AG04450 (cell line): ENCODE data around the gene LECT2. TPM values are rescaled to one million over a fixed set of nuclear protein-coding genes. Genes with fewer than 3 reads are reported as not detected.

ENCODE experiments used
- CTCF ChIA-PET: fragments of 300-600, 350-600 bp; formaldehyde crosslinking; extraction: SDS; loops from one replicate; lab custom pipeline; 2022; ENCODE audit warnings: antibody characterized with exemption, inconsistent platforms; lab: Charles Lee
- POLR2A ChIA-PET: fragments of 350-600 bp; formaldehyde crosslinking; extraction: SDS; loops from one replicate; lab custom pipeline; 2021; ENCODE audit warnings: antibody characterized with exemption, inconsistent platforms; lab: Yijun Ruan, JAX
- DNase-seq: peaks from one replicate; pipeline ENCODE4 v3.0.0-alpha.2; 2011; ENCODE audit warnings: low read depth, low spot score
- H3K27ac ChIP-seq: one replicate; pipeline ENCODE4 v1.5.1; 2012; ENCODE audit warnings: low read depth, low read length, control low read depth
- H3K27me3 ChIP-seq: one replicate; pipeline ENCODE4 v1.6.0; 2012; ENCODE audit warnings: low read length; ENCODE audit not compliant: control insufficient read depth, insufficient read depth
- H3K4me3 ChIP-seq: 2 replicates; pipeline ENCODE4 v1.5.1; 2011; ENCODE audit warnings: mild to moderate bottlenecking, low read depth, low read length, control low read depth
- H3K9me3 ChIP-seq: 2 replicates; pipeline ENCODE4 v1.5.1; 2012; ENCODE audit warnings: low read length; ENCODE audit not compliant: control insufficient read depth, insufficient read depth
- polyA plus RNA-seq: library from polyadenylated mRNA; depleted of rRNA; stranded (reverse); fragments of >200 nt; gene quantifications from 2 replicates; pipeline ENCODE4 v1.2.3, GENCODE V29; 2011
- TF ChIP-seq, protein P1 (sequence below): IDR thresholded peaks from 2 replicates; pipeline ENCODE4 v1.5.1; 2011; ENCODE audit warnings: low read depth, low read length, control low read depth, inconsistent platforms

LECT2 gene
- polyA plus RNA-seq, 1 experiment, result not detected

DNA sequence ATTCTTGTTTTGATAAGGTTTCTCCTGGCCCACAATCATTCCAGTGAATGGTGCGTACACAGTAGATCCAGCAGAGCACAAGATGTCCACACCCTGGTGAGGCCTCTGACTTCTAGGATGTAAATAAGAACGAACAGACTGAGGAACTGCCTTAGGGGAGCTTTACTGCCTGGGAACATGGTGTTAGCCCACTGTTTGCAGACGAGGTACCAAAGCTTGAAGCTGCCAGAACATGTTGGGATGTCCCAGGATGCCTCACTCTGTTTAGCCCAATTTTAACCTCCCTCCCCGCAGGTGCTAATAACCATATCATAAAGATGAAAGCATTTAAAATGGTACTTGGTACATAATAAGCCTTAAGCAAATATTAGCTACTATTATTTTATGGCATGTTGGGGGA lies 3.5 kb downstream of the LECT2 start:
- Histone ChIP-seq H3K27ac (no peak overlapping the region), H3K27me3 (no peaks in the 10 kb centered on the region), H3K4me3 (no peak overlapping the region), H3K9me3 (no peaks in the 10 kb centered on the region)
- no peak for DNase-seq
- TF ChIP-seq, protein P1, sequence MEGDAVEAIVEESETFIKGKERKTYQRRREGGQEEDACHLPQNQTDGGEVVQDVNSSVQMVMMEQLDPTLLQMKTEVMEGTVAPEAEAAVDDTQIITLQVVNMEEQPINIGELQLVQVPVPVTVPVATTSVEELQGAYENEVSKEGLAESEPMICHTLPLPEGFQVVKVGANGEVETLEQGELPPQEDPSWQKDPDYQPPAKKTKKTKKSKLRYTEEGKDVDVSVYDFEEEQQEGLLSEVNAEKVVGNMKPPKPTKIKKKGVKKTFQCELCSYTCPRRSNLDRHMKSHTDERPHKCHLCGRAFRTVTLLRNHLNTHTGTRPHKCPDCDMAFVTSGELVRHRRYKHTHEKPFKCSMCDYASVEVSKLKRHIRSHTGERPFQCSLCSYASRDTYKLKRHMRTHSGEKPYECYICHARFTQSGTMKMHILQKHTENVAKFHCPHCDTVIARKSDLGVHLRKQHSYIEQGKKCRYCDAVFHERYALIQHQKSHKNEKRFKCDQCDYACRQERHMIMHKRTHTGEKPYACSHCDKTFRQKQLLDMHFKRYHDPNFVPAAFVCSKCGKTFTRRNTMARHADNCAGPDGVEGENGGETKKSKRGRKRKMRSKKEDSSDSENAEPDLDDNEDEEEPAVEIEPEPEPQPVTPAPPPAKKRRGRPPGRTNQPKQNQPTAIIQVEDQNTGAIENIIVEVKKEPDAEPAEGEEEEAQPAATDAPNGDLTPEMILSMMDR, result no peak
- ChIA-PET CTCF (interaction anchor here (2.2 kb wide), 1 partner anchor 63 kb away, joined by 5 read pairs; no protein-coding TSS in a partner anchor), POLR2A (no interaction called here)

DNA sequence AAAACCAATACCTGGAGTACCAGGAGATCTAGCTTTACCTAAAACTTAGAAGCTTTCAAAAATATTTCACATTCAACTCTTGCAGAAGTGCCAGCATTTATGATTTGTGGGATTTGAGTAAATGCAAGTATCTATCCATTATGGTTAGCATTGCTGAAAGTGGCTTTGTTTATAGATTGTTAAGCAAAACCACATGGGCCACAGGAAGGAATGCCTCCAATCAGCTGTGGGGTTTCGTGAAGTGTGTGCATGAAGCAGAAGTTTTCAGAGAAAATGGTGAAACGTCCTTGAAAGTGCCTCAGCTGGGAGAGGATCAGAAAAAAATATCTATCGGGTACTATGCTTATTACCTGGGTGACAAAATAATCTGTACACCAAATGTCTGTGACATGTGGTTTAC lies 4.2 kb downstream of the LECT2 start:
- DNase-seq, result peak; percentile 52
- Histone ChIP-seq H3K27me3 (no peaks in the 10 kb centered on the region), H3K27ac (no peak overlapping the region), H3K9me3 (no peaks in the 10 kb centered on the region), H3K4me3 (no peak overlapping the region)
- CTCF ChIA-PET, result interaction anchor here (1.1 to 2.2 kb wide), 2 partner anchors 62 to 107 kb away, joined by 4 to 5 read pairs; no protein-coding TSS in a partner anchor
- TF ChIP-seq, protein P1, result no peak
- POLR2A ChIA-PET, result no interaction called here

DNA sequence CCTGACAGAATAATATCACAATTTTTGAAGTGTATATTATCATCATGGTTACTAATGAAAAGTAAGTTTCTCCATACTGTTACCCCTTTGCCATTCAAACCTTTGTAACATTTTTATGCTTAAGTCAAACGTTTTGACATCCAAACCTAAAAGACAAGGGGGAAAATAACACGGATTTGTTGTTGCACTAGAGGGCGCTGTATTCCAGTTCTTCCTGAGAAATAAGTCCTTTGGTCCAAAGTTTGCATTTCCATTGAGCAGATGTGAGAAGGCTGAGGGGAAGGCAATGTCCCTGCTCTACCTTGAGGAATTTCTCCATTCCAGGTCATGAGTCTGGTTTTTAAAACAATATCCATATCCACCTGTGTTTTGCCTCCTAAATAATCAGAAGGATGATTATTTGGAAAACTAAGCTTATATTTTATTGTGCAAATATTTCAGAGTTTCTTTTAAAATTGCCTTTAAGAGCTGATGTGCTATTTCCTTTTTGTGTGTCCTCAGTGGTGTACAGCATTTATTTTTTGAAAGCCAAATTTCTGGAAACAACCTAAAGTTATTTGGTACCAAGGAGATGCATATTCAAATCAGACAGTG lies 9.7 kb downstream of the LECT2 start:
- H3K4me3 ChIP-seq, result no peak overlapping the region
- TF ChIP-seq, protein P1, result peak; percentile 79
- ChIA-PET CTCF (interaction anchor here (0.6 to 2.7 kb wide), 53 partner anchors 8 to 266 kb away, joined by 3 to 82 read pairs (median 4); partner anchors contain the start of genes LECT2, SMAD5 and TGFBI), POLR2A (no interaction called here)
- H3K27me3 ChIP-seq, result no peaks in the 10 kb centered on the region
- peak; percentile 74 for DNase-seq
- no peaks in the 10 kb centered on the region for H3K9me3 ChIP-seq
- H3K27ac ChIP-seq, result no peak overlapping the region

DNA sequence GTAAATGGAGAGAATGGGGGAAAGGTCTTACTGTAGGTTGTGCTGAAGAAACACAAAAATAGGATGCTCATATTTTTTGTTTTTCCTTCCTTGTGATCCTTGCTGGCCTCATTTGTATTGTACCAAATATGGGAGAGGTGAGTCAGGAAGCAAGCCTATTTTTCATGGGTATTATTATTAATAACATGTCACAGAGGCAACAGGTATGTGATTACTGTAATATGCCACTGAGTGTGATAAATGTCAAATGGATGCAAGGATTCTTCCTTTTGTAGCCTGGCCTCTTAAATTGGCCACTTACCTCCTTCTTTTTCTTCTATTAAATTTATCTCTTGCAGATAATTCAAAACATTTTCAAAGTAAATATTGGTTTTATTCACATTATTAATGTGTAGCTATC lies 10.2 kb downstream of the LECT2 start:
- no peak overlapping the region for H3K27ac ChIP-seq
- no peak for DNase-seq
- ChIA-PET CTCF (interaction anchor here (0.6 to 2.7 kb wide), 30 partner anchors 10 to 229 kb away, joined by 3 to 82 read pairs (median 6); partner anchors contain the start of genes LECT2 and TGFBI), POLR2A (no interaction called here)
- no peak overlapping the region for H3K4me3 ChIP-seq
- H3K27me3 ChIP-seq, result no peaks in the 10 kb centered on the region
- no peaks in the 10 kb centered on the region for H3K9me3 ChIP-seq
- TF ChIP-seq, protein P1, result no peak

DNA sequence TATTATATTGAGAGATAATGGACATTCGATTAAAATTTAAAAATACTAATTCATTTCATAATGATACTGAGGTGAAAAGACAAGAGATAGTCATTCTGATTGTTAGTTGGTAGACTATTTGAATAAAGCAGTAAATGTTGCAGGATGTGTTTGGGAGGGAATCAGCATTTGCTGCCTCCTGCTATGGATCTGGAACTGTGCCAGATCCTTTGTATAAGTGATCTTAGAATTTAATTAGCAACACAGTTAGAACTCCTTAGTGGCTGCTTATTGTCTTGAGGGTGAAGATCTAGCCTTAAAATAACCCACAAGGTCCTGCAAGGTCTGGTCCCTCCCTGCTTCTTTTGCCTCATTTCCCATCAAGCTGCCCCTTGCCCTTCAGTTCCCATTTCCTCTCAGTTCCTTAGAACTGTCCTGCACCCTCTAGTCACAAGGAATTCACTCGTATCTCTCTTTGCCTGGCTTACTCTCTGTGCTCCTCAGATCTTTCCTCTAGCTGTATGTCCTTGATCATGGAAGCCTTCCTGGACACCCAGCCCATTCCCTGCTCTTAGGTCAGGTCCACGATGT lies 12.5 kb downstream of the LECT2 start:
- H3K27ac ChIP-seq, result no peak overlapping the region
- TF ChIP-seq, protein P1, result no peak
- no peak for DNase-seq
- no peak overlapping the region for H3K4me3 ChIP-seq
- POLR2A ChIA-PET, result interaction anchor here (0.8 kb wide), 1 partner anchor 91 kb away, joined by 3 read pairs; no protein-coding TSS in a partner anchor
- H3K27me3 ChIP-seq, result peaks cover 7% of the 10 kb centered on the region
- CTCF ChIA-PET, result interaction anchor here (0.8 to 4.4 kb wide), 12 partner anchors 19 to 270 kb away, joined by 3 to 26 read pairs (median 4); no protein-coding TSS in a partner anchor
- H3K9me3 ChIP-seq, result no peaks in the 10 kb centered on the region
